OCI-LY7 (cell line): ENCODE data around the gene DNAH11. TPM values are rescaled to one million over a fixed set of nuclear protein-coding genes. Genes with fewer than 3 reads are reported as not detected.

Experiments used
- BruUV-seq: library from RNA; stranded (reverse); fragments of 400-500 nt; replicated peaks from 2 replicates; lab custom pipeline; 2021; lab: Mats Ljungman, UMichigan
- CTCF ChIA-PET: fragments of 300-600 bp; sonication (Branson Sonifier 250); formaldehyde crosslinking; loops from one replicate; lab custom pipeline; 2022; ENCODE audit warnings: antibody characterized with exemption; ENCODE audit not compliant: unreplicated experiment; lab: Charles Lee
- POLR2A ChIA-PET: fragments of 300-600 bp; sonication (Branson Sonifier 250); formaldehyde crosslinking; loops from one replicate; lab custom pipeline; 2022; ENCODE audit warnings: antibody characterized with exemption; lab: Charles Lee
- DNase-seq: peaks from one replicate; pipeline ENCODE4 v3.0.0-alpha.2; 2015; ENCODE audit warnings: low spot score
- H2AFZ ChIP-seq: fragments of 200-600 bp; sonication (generic), shearing (Covaris generic); 2 replicates; pipeline ENCODE4 v1.6.1; 2014; ENCODE audit warnings: mild to moderate bottlenecking, antibody characterized with exemption, low read length, moderate library complexity
- H3K27ac ChIP-seq: fragments of 200-600 bp; sonication (generic); 2 replicates; pipeline ENCODE4 v1.5.1; 2014; ENCODE audit warnings: mixed run types, low read depth, mild to moderate bottlenecking, moderate library complexity, low read length, inconsistent platforms; ENCODE audit not compliant: poor library complexity, severe bottlenecking
- H3K36me3 ChIP-seq: fragments of 200-600 bp; sonication (generic); 2 replicates; pipeline ENCODE4 v1.6.1; 2014; ENCODE audit warnings: mild to moderate bottlenecking, antibody characterized with exemption, low read length, moderate library complexity, mixed read lengths; ENCODE audit not compliant: insufficient read depth
- H3K4me1 ChIP-seq: fragments of 200-600 bp; sonication (generic); 2 replicates; pipeline ENCODE4 v1.5.1; 2014; ENCODE audit warnings: mild to moderate bottlenecking, low read length; ENCODE audit not compliant: insufficient read depth, poor library complexity, severe bottlenecking
- H3K4me2 ChIP-seq: fragments of 200-600 bp; sonication (generic); 2 replicates; pipeline ENCODE4 v1.6.1; 2014; ENCODE audit warnings: mild to moderate bottlenecking, low read length
- H3K4me3 ChIP-seq: fragments of 200-600 bp; sonication (generic); 2 replicates; pipeline ENCODE4 v1.5.1; 2014; ENCODE audit warnings: mild to moderate bottlenecking, low read depth, low read length; ENCODE audit not compliant: poor library complexity, severe bottlenecking
- H3K79me2 ChIP-seq: fragments of 200-600 bp; sonication (generic); 2 replicates; pipeline ENCODE4 v1.6.1; 2016; ENCODE audit warnings: low read depth, mild to moderate bottlenecking, low read length, moderate library complexity, mixed read lengths; ENCODE audit not compliant: insufficient read depth
- H3K9me2 ChIP-seq: fragments of 200-600 bp; sonication (generic); 2 replicates; pipeline ENCODE4 v1.6.1; 2016; ENCODE audit warnings: mild to moderate bottlenecking, low read length, mixed read lengths; ENCODE audit not compliant: insufficient read depth
- H3K9me3 ChIP-seq: fragments of 200-600 bp; sonication (generic); 2 replicates; pipeline ENCODE4 v1.6.1; 2014; ENCODE audit warnings: mild to moderate bottlenecking, mixed run types, low read length, mixed read lengths
- H4K20me1 ChIP-seq: fragments of 200-600 bp; sonication (generic); 2 replicates; pipeline ENCODE4 v1.6.1; 2014; ENCODE audit warnings: mild to moderate bottlenecking, antibody characterized with exemption, low read length, moderate library complexity, mixed read lengths; ENCODE audit not compliant: insufficient read depth
- EZH2phosphoT487 ChIP-seq: fragments of 200-600 bp; sonication (generic); IDR thresholded peaks from 2 replicates; pipeline ENCODE4 v1.6.1; 2018; ENCODE audit warnings: low read depth, borderline replicate concordance, mild to moderate bottlenecking, mixed run types, antibody characterized with exemption, low read length, moderate library complexity, mixed read lengths
- intact Hi-C: fragments of 100-400 bp; cut with micrococcal nuclease; formaldehyde crosslinking; loops from one replicate; pipeline ENCODE4 v1.10.0; 2022; ENCODE audit not compliant: unreplicated experiment
- total RNA-seq, 2 experiments: library from RNA; depleted of rRNA in 1 of 2; stranded (reverse); fragments of >200 nt in 1 of 2; shearing (Covaris generic) in 1 of 2; gene quantifications; 2 replicates each; pipeline ENCODE4 v1.2.3, GENCODE V29; 2014 to 2022
- TF ChIP-seq, protein P1 (sequence below): fragments of 200-600 bp; sonication (generic); conservative IDR thresholded peaks from 2 replicates; pipeline ENCODE4 v1.5.1; 2014; ENCODE audit warnings: mild to moderate bottlenecking, antibody characterized with exemption, low read length, moderate library complexity, mixed read lengths

DNAH11 gene
- total RNA-seq, 2 experiments from 2014 or later: not detected

DNA sequence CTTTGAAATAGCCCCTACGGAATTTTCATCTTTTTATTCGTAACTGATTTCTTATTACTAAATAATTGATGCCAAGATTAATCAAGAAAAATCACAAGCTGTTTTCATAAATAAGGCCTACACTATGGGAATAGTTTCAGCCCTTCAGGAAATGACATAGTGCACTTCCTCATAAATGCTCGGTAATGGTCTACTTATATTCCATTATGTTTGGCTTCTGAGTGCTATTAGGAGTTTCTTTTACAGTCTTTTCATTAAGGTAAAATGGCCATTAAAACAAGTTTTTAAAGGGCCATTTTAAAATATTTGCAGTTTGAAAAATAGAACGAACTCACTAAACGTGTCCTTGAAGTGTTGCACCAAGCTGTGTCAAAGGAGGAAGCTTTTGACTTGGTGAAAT lies 174.5 kb downstream of the DNAH11 start:
- no peak overlapping the region for H3K27ac ChIP-seq
- no peaks in the 10 kb centered on the region for H3K79me2 ChIP-seq
- DNase-seq: no peak
- intact Hi-C loops: no loop called here
- H3K4me3 ChIP-seq: no peak overlapping the region
- BruUV-seq: no TSS peak
- H2AFZ ChIP-seq: no peak overlapping the region
- H3K36me3 ChIP-seq: no peaks in the 10 kb centered on the region
- TF ChIP-seq EZH2phosphoT487: no peak
- H3K9me2 ChIP-seq: no peaks in the 10 kb centered on the region
- H4K20me1 ChIP-seq: no peaks in the 10 kb centered on the region
- no peaks in the 10 kb centered on the region for H3K4me1 ChIP-seq
- POLR2A ChIA-PET: no interaction called here
- CTCF ChIA-PET: no interaction called here
- H3K9me3 ChIP-seq: no peaks in the 10 kb centered on the region
- H3K4me2 ChIP-seq: no peak overlapping the region

DNA sequence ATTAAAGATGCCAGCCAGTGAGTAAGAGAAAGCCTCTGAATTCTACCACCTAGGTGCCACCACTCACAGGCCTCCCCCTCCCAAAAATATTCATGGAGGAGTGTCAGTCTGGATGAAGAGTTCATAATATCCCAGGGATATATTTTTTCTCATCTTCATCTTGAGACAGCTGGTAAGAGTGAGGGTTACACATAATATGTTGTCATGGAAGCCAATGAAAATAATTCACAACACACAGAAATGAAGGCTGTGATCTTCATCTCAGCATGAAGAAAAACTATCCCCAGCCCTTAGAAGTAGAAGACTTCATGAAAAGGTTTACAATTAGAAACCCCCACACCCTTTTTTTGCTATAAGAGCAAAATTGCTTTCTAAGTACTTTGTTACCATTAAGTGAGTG lies 175.6 kb downstream of the DNAH11 start:
- Histone ChIP-seq H3K9me3 (no peaks in the 10 kb centered on the region), H3K79me2 (no peaks in the 10 kb centered on the region), H3K4me3 (no peak overlapping the region), H3K9me2 (no peaks in the 10 kb centered on the region), H3K36me3 (no peaks in the 10 kb centered on the region), H4K20me1 (no peaks in the 10 kb centered on the region), H3K4me1 (no peaks in the 10 kb centered on the region), H3K4me2 (no peak overlapping the region), H3K27ac (no peak overlapping the region), H2AFZ (no peak overlapping the region)
- ChIA-PET POLR2A (interaction anchor here (0.6 kb wide), 1 partner anchor 254 kb away, joined by 6 read pairs; no protein-coding TSS in a partner anchor), CTCF (no interaction called here)
- no TSS peak for BruUV-seq
- intact Hi-C loops: no loop called here
- DNase-seq: no peak
- no peak for TF ChIP-seq EZH2phosphoT487
- TF ChIP-seq, protein P1, sequence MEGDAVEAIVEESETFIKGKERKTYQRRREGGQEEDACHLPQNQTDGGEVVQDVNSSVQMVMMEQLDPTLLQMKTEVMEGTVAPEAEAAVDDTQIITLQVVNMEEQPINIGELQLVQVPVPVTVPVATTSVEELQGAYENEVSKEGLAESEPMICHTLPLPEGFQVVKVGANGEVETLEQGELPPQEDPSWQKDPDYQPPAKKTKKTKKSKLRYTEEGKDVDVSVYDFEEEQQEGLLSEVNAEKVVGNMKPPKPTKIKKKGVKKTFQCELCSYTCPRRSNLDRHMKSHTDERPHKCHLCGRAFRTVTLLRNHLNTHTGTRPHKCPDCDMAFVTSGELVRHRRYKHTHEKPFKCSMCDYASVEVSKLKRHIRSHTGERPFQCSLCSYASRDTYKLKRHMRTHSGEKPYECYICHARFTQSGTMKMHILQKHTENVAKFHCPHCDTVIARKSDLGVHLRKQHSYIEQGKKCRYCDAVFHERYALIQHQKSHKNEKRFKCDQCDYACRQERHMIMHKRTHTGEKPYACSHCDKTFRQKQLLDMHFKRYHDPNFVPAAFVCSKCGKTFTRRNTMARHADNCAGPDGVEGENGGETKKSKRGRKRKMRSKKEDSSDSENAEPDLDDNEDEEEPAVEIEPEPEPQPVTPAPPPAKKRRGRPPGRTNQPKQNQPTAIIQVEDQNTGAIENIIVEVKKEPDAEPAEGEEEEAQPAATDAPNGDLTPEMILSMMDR: no peak

DNA sequence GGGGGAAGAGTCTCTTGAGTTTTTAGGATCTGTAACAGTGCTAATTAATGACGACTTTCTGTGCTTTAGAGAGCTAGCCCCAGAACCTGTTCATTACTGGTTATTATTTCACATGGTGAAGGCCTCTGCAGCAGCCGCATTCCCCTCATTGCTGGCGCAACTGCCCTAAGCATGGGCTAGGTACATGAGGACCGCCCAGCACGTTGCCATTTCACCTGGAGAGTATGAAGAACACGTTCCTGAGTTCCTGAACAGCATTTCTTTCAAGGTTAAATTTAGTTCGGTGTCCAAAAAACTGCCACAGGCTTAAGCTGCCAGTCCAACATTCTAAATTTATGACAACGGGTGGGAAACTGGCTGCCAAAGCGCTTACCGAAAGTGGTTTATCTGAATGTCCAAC lies 177.0 kb downstream of the DNAH11 start:
- Histone ChIP-seq H3K9me2 (no peaks in the 10 kb centered on the region), H3K79me2 (no peaks in the 10 kb centered on the region), H4K20me1 (no peaks in the 10 kb centered on the region), H2AFZ (no peak overlapping the region), H3K27ac (no peak overlapping the region), H3K36me3 (no peaks in the 10 kb centered on the region), H3K4me1 (no peaks in the 10 kb centered on the region), H3K4me2 (no peak overlapping the region), H3K4me3 (no peak overlapping the region), H3K9me3 (no peaks in the 10 kb centered on the region)
- POLR2A ChIA-PET: interaction anchor here (0.5 kb wide), 1 partner anchor 132 kb away, joined by 3 read pairs; no protein-coding TSS in a partner anchor
- CTCF ChIA-PET: no interaction called here
- TF ChIP-seq, protein P1: no peak
- no peak for TF ChIP-seq EZH2phosphoT487
- no TSS peak for BruUV-seq
- intact Hi-C loops: no loop called here
- DNase-seq: no peak
